Stimulated activated CD8-positive, alpha-beta memory T cell treated with anti-CD3 and anti-CD28 coated beads, Interleukin-7, amount 100 ng/mL, for 4 hours (primary cell): ENCODE data around the gene LCN10.

Experiments
- DNase-seq, 2 donors: peaks; one replicate each; pipeline ENCODE4 v3.0.0-alpha.2; 2020; ENCODE audit warnings: low read depth in 2 of 2

LCN10 gene

GRCh38 chr9:136754626-136755301 lies 12.0 kb upstream of the LCN10 start:
- no peak for DNase-seq

DNA sequence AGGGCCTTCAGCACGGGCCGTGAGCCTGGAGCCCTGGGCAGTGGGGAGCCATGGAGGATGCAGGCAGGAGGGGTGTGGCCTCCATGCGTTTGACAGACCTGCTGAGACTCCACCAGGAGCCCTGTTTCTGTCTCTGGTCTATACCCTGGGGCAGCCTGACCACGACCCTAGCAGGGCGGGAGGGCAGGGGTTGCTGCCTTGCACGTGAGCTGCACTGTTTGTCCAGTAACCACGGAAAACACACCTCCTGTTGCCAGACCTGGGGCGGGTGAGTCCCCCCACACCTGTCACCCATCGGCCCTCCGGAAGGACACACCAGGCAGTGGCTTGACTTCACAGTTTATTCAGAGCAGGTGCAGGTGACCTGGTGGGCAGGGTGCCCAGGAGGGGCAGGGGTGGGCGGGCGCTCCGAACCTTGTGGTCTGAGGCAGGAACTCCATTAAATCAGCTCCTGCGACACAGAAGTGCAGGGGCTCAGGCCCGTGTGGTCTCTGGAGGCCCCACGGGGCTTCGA lies 11.4 kb upstream of the LCN10 start:
- no peak for DNase-seq

DNA sequence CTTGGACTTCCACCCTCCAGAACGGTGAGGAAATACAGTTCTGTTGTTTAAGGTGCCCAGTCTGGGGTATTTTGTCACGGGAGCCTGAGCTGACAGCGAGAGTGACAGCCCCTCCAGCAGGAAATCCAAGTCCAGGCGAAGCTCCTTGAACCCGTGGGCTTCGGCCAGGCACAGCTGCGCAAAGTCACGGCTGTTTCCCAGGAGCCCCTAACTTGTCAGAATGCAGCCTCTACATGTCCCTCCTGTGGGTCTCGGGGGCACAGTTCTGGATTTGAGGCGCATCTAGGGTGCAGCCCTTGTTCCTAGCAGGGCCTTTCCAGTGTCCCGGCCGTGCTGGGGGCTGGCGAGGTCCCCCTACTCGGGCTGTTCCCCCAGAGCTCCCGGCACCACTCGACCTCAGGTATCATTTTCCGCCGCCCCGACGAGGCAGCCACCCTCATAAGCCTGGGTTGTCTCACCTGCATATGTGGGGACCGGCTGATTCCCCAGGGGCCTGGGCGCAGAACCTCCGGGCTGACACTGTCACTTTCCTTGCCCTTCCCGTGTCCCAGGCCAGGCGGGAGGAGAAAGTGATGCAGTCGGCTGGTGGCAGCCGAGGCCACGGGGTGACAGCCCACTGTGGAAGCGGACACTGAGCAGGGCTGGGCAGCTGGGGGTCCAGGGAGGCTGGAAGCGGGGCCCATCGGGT lies 10.8 kb upstream of the LCN10 start:
- no peak for DNase-seq

GRCh38 chr9:136751814-136752213 lies 9.1 kb upstream of the LCN10 start:
- no peak for DNase-seq

DNA sequence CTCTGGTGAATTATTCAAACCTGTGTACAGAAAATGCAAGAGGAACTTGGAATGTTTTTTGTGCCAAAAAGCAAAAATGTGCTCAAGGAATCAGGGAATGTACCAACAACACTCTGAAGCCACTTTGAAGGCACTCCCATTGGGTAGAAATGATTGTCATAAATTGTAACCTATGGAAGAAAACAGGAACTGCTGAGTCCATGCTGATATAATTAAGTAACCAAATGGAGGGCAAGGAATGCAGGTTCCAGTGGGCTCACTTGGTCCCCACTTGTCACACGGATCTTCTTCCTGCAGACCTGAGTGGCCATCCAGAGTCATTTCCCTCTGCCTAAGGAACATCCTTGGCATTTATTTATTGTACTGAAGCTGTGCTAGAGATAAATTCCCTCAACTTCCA lies 8.5 kb upstream of the LCN10 start:
- DNase-seq: no peak

DNA sequence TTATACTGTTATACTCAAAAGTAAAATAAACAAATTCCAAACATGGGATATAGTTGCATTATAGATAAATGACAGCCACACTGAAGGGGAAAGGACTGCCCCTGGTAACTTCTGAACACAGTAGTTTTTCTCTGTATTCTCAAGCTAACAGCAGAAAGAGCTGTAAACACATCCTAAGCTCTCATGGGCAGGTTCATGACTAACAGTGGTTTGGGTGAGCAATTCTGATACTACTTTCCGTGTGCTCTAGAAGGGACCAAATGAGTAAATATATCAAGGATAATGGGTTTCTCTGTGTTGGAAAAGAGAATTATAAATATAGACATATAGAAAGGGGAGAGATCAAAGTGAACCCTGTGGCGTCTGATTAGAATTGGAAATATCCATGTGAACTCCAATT lies 7.8 kb upstream of the LCN10 start:
- no peak for DNase-seq

GRCh38 chr9:136748666-136749611 lies 6.2 kb upstream of the LCN10 start:
- no peak for DNase-seq

- no peak for DNase-seq
These were observed 5.5 kb upstream of the LCN10 start, which contains the start of gene LCN6 for GRCh38 chr9:136748201-136748600. LCN6 (minus strand) TSS chr9:136748525; CDS start chr9:136748483, 42 bp downstream.

DNA sequence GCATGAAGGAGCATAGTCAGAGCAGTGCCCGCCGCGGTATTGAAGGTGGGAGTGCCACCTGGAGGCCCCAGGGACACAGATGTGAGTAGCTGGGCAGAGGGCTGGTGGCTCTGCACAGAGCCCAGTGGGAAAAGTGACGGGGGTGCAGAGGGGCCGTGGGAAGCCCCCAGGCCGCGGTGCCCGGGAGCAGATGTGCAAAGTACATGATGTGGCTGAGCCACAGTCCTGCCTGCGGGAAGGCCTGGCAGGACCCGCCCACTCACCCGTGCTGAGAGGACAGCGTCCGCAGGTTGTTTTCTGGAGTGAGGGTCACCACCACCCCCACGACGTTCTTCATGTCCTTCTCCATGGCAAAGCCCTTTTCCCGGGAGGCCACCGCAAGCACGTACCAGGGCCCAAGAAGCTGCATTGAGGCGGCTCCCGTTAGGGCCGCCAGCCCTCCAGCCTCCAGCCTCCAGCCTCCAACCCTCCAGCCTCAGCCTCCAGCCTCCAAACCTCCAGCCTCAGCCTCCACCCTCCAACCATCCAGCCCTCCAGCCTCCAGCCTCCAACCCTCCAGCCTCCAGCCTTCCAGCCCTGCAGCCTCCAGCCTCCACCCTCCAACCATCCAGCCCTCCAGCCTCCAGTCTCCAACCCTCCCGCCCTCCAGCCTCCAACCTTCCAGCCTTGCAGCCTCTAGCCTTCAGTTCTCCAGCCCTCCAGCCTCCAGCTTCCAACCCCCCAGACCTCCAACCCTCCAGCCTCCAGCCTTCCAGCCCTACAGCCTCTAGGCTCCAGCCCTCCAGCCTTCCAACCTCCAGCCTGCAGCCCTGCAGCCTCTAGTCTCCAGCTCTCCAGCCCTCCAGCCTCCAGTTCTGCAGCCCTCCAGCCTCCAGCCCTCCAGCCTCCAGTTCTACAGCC lies 4.7 kb upstream of the LCN10 start:
- DNase-seq: no peak

DNA sequence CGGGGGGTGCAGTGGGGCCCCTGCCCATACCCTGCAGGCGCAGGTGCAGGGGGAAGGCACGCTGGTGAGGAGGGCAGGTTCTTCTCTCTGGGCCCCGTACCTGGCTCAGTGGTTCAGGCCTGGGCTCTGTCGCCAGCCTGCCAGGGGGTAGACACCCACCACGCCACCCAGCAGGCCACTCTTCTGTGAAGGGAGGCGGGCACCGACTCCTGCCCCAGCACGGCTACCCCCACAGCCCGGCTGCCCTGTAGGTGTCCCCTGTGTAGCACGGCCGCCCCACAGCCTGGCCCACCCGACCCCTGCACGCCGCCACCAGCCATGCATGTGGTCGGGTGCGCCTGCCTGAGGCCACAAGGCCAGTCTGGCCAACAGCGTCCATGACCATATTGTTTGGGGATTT lies 3.9 kb upstream of the LCN10 start:
- no peak for DNase-seq

DNA sequence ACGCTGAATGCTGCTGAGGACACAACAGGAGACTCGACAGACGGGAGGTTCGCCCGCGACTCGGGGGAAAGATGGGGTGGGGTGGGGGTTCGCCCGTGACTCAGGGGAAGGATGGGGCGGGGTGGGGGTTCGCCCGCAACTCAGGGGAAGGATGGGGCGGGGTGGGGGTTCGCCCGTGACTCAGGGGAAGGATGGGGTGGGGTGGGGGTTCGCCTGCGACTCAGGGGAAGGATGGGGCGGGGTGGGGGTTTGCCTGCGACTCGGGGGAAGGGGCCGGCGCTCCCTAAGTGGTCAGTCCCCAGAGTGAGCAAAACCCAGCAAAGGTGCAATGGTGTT lies 3.4 kb upstream of the LCN10 start:
- no peak for DNase-seq

DNA sequence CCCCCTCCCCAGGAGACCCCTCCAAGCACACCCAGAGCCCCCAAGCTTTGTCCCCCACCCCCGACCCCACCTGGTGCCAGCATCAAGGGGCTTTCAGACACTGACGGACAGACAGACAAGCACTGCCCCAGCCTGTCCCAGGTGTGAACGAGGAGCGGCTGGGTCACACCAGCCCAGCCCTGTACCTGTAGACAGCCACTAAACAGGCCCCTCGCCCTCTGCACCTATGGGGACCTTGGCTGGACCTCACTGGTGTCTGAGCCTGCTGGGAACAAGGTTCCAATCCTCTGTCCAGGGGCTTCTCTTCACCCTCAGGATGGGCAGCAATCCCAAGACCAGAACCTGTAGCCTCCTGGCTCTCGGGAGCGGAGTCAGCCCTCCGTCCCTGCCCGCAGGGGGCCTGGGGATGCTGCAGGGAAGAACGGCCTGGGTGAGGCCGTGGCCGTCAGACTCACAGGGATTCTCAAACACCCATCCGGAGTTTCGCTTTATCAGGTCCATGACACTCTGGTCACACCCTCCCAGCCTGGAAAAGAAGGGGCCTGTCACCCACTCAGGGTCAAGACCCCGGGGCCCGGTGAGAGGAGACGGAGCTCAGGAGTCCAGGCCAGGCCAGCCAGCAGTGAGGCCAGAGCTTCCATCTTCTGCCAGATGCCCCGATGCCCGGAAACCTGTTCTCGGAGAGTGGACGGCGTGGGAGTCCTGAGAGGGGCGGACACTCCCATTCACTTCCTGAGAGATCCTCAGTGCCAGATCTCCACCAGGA lies 2.8 kb upstream of the LCN10 start:
- DNase-seq: no peak

- no peak for DNase-seq
These were observed 2.0 kb upstream of the LCN10 start for GRCh38 chr9:136744773-136745172.

DNA sequence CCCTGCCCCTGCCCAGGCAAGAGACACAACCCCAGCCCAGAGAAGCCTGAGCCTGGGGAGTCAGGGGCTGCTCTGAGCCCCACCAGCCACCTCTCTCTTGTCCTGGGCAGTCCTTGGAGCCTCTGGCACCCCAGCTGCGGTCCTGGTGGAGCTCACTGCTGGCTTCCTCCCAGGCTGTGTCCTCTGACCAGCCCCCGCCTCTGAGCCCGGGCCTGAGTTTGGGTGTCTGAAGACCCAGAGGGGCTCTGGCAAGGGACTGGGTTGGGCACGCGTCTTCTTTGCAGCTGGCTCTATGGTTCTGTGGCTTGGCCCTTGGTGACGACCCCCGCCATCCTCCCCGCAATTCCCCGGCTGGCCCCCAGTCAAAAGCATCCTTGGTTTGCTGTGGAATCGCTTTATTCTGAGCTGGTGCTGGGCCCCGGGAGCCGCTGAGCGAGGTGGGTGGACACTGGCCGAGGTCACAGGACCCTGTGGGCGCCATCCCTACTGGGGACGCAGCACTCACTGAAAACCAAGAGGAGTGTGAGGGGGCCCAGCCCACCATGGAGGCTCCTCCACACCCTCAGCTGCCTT lies 985 bp upstream of the LCN10 start:
- DNase-seq: no peak

GRCh38 chr9:136741883-136742571 lies 713 bp downstream of the LCN10 start:
- DNase-seq: peak in 1 of 2 donors; percentile 40

DNA sequence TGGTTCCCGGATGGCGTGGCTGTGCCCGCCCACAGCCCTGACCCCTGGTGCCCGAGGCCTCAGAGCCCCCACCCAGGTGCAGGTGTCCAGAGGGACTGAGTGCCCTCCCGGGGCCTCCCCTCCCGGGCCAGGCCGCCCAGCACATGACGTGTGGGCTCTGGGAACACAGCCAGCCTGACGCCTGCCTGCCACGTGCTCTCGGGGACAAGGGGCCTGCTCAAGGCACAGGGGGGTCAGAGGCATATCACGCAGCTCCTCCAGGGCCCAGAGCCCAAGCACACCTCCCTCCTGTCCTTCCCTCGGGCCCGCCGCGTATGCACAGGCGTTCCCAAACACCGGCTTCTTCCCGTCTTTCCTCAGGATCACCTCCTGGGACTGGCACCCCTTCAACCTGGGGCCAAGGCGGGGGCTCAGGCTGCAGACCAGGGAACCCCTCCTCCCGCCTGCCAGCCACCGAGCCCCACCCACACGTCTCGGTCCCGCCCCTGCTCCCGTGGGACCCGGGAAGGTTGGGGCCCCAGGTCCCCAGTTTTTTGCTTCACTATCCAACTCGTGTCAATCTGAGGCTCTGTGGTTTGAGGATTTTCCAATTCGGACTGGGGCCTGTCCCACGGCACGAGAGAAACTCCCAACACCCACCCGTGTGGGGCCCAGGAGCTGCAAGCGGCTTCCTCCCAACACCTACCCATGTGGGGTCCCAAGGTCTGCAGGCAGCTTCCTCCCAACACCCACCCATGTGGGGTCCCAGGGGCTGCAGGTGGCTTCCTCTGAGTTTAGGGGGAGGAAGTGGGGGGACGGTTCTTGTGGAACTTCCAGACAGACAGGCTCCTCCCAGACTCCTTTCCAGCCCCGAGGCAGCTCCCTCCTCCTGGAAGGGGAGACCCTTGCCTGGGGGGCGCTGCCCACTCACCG lies 1.5 kb downstream of the LCN10 start:
- DNase-seq: no peak

DNA sequence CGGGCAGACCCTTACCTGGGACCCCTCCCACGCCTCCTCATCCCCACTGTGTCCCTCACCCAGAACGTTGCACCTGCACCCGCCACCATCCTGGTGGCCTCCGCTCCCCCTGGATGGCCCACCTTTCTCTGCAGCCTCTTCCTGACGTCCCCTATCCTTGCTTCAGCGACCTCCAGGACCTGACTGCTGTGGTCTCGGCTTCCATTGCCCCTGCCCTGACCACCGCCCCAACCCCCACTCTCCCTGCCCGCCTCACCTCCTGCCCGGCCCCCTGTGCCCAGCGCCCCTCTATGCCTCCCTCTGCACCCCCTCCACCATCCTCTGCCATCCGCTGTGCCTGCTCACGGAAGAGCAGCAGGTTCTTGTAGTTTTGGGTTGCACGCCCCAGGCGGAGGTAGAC lies 2.2 kb downstream of the LCN10 start:
- DNase-seq: no peak

DNA sequence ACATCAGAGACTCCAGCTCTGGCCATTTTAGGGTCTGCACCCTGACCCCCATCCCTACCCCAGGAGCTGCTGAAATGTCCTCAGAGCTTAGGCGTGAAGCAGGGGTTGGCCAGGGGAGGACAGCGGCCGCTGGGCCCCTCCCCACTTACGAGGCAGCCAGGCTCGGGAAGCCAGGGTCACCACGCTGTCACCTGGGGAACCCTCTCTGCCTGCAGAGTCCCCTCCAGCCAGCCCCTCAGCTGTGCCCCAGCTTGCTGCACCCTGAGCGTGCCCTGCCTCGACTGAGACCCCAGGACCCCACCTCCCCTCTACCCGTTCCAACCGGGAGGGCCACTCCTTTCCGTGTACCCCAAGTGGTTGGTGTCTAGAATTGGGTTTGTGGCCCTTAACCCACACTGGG lies 2.7 kb downstream of the LCN10 start:
- DNase-seq: no peak

DNA sequence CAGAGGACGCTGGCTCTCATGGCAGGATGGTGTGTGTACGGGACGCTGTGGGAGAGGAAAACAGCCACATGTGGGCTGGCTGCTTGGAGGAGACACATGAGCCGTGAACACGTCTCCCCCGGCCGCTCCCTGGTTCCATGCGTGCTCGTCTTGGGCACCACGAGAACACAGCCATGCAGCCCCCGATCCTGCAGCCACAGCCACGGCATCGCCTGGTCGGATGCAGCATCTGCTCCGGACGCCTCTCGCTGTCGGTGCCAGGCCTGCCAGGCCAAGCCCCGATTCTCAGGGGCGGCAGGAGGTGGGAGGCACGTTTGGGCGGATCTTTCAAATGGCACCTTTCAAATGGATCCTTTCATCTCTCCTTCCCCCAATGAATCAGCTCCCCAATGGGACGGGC lies 3.2 kb downstream of the LCN10 start:
- no peak for DNase-seq
